Activated CD8-positive, alpha-beta memory T cell treated with anti-CD3 and anti-CD28 coated beads for 36 hours (primary cell): ENCODE measurements around the gene GNE. TPM values are rescaled to one million over a fixed set of nuclear protein-coding genes. Genes with fewer than 3 reads are reported as not detected.
"Not testable (repeated sequence)": the region's sequence is repeated elsewhere in the genome, so short reads cannot be mapped to it uniquely, and the experiment has no call there.

Experiments used
- CTCF ChIA-PET: fragments of 350-600 bp; sonication (Branson Sonifier 250); formaldehyde crosslinking; loops from one replicate; lab custom pipeline; 2021; ENCODE audit warnings: antibody characterized with exemption; lab: Charles Lee
- POLR2A ChIA-PET: fragments of 350-600 bp; sonication (Branson Sonifier 250); formaldehyde crosslinking; loops from one replicate; lab custom pipeline; 2021; ENCODE audit warnings: antibody characterized with exemption; lab: Charles Lee
- total RNA-seq, 2 experiments: library from RNA; stranded (reverse); gene quantifications; one replicate each; pipeline ENCODE4 v1.2.3, GENCODE V29; 2021

Gene GNE
- total RNA-seq, 2 experiments from 2014 or later, result 14.4 to 15.5 TPM

DNA sequence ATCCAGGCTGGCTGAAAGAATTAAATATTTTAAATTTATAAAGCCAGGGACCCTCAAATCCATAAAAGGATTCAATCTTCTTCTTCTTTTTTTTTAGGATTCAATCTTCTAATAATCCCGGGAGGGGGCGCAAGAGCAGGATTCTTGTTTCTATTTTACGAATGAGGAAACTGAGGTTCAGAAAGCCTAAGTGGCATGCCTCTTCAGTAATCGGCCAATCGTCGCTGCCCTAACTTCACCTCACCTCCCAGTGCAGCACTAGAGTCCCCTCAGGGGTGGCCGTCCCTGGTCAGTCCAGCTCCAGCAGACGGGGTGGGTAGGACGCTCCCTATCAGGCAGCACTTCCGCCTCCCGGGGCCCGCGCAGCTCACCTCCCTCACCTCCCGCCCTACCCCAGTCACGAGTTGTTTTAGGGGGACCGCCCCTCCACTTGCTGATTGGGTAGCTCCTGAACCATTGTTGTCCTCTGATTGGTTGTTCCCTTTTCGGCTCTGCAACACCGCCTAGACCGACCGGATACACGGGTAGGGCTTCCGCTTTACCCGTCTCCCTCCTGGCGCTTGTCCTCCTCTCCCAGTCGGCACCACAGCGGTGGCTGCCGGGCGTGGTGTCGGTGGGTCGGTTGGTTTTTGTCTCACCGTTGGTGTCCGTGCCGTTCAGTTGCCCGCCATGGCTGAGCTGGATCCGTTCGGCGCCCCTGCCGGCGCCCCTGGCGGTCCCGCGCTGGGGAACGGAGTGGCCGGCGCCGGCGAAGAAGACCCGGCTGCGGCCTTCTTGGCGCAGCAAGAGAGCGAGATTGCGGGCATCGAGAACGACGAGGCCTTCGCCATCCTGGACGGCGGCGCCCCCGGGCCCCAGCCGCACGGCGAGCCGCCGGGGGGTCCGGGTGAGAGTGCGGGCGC is 67.6 kb downstream of the GNE start, which contains the start of gene CLTA:
Gene CLTA (plus strand): TSS at position 534 of the 902 bp plus-strand sequence. CDS start 136 bp downstream, at position 670.
- ChIA-PET CTCF (interaction anchor here (0.7 to 2.6 kb wide), 9 partner anchors 14 to 138 kb away, joined by 3 to 9 read pairs (median 5); partner anchors contain the start of gene GNE), POLR2A (interaction anchor here (0.5 to 1.6 kb wide), 13 partner anchors 20 to 296 kb away, joined by 3 to 4 read pairs (median 3); no protein-coding TSS in a partner anchor)

DNA sequence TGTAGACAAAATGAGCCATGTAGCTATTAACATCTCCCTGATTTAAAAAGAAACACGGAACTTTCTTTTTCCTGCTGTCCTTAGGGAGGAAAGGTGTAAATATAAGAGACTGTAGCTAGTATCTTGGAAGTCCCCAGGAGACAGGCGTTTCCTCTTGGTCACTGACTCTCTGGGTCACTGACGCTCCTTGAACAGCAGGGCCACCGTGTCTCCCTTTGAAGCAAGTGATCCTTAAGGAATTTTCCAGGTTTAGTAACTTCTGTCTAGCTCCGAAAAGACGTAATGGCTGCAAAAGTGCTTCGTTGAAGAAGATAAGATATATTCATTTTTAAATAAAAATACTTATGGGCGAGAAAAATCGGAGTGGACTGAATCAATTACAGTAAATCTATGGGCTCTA is 68.3 kb downstream of the GNE start:
- POLR2A ChIA-PET, result interaction anchor here (0.5 to 1.6 kb wide), 7 partner anchors 20 to 211 kb away, joined by 3 to 4 read pairs (median 3); no protein-coding TSS in a partner anchor
- CTCF ChIA-PET, result interaction anchor here (0.6 to 2.6 kb wide), 10 partner anchors 14 to 139 kb away, joined by 3 to 9 read pairs (median 4); partner anchors contain the start of gene GNE

DNA sequence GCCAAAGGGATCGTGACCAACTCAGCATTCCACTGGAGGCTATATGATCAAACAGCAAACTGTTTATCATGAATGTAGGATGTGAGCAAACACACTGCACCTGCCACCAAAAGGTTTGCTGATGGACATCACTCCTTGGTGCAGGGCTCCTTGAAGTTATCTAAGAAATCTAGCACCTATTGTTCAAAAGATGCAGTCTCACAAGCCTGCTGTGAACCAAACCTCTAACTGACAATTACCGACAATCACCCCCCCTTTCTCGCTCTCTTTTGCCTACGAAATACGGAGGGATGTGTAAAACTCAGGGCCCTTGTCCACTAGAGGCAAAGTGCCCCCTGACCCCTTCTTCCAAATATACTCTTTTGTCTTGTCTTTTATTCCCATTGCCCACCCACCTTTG is 70.0 kb downstream of the GNE start:
- ChIA-PET CTCF (no interaction called here), POLR2A (no interaction called here)

DNA sequence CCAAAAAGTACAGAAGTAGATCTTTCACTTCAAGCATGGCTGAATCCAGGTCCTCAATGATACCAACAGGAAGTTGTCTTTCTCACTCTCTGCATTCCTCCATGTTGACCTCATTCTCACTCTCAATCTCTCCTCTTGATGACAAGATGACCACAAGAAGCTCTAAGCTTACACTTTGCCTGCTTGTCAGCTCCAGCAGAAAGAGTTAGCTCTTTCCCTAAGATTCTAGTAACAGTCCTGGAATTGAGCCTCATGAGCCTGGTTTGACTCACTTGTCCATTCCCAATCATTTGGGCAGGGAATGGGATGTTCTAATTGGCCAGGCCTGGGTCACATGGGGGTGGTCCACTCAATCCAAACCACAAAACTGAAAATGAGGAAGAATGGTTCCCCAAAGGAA is 70.8 kb downstream of the GNE start:
- ChIA-PET POLR2A (no interaction called here), CTCF (no interaction called here)

DNA sequence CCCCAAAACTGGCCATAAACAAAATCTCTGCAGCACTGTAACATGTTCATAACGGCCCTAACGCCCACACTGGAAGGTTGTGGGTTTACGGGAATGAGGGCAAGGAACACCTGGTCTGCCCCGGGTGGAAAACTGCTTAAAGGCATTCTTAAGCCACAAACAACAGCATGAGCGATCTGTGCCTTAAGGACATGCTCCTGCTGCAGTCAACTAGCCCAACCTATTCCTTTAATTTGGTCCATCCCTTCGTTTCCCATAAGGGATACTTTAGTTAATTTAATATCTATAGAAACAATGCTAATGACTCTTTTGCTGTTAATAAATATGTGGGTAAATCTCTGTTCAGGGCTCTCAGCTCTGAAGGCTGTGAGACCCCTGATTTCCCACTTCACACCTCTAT is 78.0 kb downstream of the GNE start:
- CTCF ChIA-PET, POLR2A ChIA-PET: not testable (repeated sequence)

DNA sequence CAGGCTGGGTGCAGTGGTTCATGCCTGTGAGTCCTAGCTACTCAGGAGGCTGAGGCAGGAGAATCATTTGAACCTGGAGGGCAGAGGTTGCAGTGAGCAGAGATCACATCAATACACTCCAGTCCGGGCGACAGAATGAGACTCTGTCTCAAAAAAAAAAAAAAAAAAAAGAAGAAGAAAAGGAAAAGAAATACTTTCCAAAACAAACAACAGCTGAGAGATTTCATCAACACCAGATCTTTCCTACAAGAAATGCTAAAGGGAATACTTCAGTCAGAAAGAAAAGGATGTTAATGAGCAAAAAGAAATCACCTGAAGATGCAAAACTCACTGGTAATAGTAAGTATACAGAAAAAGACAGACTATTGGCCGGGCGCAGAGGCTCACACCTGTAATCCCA is 80.7 kb downstream of the GNE start:
- ChIA-PET POLR2A (interaction anchor here (0.7 kb wide), 1 partner anchor 880 kb away, joined by 3 read pairs; no protein-coding TSS in a partner anchor), CTCF (interaction anchor here (0.8 to 1.2 kb wide), 3 partner anchors 11 to 170 kb away, joined by 3 to 6 read pairs (median 4); no protein-coding TSS in a partner anchor)

DNA sequence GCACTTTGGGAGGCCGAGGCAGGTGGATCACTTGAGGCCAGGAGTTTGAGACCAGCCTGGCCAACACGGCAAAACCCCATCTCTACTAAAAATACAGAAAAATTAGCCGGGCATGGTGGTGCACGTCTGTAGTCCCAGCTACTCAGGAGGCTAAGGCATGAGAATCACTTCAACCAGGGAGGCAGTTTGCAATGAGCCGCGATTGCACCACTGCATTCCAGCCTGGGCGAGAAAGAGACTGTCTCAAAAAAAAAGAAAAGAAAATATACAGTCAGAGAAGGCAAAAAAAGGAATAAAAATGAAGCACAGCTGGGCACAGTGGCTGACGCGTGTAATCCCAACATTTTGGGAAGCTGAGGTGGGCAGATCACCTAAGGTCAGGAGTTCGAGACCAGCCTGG is 81.8 kb downstream of the GNE start:
- CTCF ChIA-PET, POLR2A ChIA-PET: not testable (repeated sequence)

DNA sequence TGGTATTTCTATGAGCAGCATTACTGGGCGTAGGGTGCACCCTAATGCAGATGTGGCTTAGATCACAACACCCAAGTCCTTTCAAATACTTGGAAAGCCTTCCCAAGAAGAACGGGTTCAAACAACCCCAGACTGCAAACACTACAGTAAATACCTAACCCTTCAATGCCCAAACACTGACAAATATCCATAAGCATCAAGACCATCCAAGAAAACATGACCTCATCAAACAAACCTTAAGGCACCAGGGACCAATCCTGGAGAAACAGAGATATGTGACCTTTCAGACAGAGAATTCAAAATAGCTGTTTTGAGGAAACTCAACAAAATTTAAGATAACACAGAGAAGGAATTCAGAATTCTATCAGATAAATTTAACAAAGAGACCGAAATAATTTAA is 83.0 kb downstream of the GNE start:
- POLR2A ChIA-PET, CTCF ChIA-PET: not testable (repeated sequence)

DNA sequence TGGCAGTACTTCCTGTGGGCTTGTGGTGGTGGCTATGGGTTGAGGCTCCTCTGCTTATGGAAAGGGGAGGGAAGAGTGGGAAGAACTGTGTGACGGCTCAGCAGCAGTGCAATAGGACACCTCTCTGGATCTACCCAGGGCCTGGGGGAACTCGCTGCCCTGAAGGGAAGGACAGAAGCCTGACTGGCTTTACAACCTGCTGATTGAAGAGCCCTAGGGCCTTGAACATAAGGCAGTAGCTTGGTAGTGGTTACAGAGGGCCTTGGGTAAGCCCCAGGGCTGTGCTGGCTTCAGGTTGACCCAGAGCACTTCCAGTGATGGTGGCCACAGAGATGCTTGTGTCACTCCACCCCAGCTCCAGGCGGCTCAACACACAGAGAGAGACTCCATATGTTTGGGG is 83.5 kb downstream of the GNE start:
- ChIA-PET POLR2A (interaction anchor here (0.7 kb wide), 1 partner anchor 26 kb away, joined by 3 read pairs; no protein-coding TSS in a partner anchor), CTCF (no interaction called here)

DNA sequence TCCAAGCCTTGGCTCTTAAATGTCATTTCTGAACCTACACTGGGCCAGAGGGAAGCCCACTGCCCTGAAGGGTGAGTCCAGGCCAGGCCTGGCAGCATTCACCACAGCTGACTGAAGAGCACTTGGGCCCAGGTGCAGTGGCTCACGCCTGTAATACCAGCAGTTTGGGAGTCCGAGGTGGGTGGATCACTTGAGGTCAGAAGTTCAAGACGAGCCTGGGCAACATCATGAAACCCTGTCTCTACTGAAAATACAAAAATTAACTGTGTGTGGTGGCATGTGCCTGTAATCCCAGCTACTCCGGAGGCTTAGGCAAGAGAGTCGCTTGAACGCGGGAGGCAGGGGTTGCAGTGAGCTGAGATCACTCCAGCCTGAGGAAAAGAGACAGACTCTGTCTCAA is 84.0 kb downstream of the GNE start:
- ChIA-PET POLR2A (interaction anchor here (0.7 kb wide), 1 partner anchor 25 kb away, joined by 3 read pairs; no protein-coding TSS in a partner anchor), CTCF (no interaction called here)

DNA sequence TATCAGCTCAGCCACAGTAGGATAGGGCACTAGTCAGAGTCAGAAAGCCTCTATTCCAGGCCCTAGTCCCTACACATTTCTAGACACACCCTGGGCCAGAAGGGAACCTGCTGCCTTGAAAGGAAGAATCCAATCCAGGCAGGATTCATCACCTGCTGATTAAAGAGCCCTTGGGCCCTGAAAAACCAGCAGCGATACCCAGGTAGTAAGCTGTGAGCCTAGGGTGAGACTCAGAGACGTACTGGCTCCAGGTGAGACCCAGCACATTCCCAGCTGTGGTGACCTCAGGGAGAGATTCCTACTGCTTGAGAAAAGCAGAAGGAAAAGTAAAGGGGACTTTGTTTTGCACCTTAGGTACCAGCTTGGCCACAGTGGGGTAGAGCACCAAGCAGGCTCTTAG is 84.4 kb downstream of the GNE start:
- POLR2A ChIA-PET, result interaction anchor here (0.7 kb wide), 1 partner anchor 25 kb away, joined by 3 read pairs; no protein-coding TSS in a partner anchor
- CTCF ChIA-PET, result no interaction called here

DNA sequence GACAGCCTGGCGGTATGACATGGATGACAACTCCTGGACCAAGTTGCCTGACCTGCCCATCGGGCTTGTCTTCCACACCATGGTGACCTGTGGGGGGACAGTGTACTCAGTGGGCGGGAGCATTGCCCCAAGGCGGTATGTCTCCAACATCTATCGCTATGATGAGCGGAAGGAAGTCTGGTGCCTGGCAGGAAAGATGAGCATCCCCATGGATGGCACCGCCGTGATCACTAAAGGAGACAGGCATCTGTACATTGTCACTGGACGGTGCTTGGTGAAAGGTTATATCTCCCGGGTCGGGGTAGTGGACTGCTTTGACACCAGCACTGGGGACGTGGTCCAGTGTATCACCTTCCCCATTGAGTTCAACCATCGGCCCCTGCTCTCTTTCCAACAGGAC is 87.7 kb downstream of the GNE start:
- ChIA-PET POLR2A (no interaction called here), CTCF (interaction anchor here (0.8 to 1.6 kb wide), 2 partner anchors 67 to 71 kb away, joined by 3 to 7 read pairs; no protein-coding TSS in a partner anchor)

DNA sequence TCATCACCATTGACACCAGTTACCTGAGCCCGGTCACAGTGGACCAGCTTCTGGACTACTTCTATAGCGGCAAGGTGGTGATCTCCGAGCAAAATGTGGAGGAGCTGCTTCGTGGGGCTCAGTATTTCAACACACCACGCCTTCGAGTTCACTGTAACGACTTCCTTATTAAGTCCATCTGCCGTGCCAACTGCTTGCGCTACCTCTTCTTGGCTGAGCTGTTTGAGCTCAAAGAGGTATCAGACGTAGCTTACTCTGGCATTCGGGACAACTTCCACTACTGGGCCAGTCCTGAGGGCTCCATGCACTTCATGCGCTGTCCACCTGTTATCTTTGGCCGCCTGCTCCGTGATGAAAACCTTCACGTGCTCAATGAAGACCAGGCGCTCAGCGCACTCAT is 88.5 kb downstream of the GNE start:
- POLR2A ChIA-PET, result no interaction called here
- CTCF ChIA-PET, result no interaction called here

DNA sequence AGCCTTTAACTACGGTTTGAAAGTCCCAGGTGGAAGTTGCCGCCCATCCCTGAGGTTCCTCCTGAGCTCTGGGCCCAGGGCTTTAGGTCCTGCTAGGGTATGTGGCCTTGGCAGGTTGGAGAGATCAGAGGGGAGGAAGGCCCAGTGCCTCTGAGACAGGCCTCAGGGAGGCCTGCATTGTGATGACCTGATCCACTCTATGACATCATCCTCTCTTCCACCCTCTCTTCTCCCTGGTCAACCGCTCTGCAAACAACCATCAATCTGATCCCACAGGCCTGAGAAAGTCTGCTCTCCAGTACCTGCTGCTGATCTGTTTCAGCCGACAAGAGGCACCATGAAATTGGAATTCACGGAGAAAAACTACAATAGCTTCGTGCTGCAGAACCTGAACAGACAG is 89.1 kb downstream of the GNE start, which contains the start of gene CCIN:
Gene CCIN (plus strand): TSS at position 223 of the 400 bp plus-strand sequence. CDS start 115 bp downstream, at position 338.
- ChIA-PET POLR2A (no interaction called here), CTCF (no interaction called here)

DNA sequence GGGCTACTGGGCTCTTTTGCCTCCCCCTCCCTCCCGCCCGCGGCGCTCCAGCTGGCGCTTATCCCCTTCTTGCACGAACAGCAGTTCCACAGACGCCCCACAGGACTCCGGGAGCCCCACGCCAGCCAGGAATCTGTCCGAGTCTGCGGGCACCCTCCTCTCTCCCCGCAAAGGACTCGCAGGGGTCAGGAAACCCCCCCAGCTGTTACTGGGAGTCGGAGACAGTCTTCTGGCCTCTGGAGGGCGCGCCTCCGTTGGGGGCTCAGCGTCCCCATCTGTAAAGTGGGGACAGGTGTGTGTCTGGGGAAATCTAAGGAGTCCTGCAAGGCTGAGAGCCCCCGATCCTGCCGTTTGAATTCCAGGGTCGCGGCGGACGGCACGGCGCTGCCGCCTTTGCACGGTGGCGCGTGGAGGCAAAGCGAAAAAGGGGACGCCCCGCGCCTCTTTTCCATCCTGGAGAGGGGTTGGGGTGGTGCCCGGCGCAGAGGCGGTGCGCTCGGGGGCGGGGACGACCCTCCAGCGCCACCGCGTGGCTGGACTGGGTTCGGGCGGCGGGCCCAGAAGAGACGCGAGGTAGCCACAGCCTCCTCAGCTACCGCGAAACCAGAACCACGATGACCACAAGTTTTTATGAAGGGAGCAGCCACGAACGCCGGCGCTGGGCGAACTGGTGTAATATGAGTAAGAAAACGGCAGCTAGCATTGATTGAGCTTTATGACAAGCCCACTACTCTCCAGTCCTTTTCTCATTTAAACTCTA is 91.9 kb downstream of the GNE start:
- POLR2A ChIA-PET, result interaction anchor here (0.6 to 1.2 kb wide), 2 partner anchors 24 to 73 kb away, joined by 3 to 9 read pairs; partner anchors contain the start of gene CLTA
- CTCF ChIA-PET, result interaction anchor here (0.7 to 3.5 kb wide), 23 partner anchors 10 to 213 kb away, joined by 3 to 51 read pairs (median 4); no protein-coding TSS in a partner anchor

DNA sequence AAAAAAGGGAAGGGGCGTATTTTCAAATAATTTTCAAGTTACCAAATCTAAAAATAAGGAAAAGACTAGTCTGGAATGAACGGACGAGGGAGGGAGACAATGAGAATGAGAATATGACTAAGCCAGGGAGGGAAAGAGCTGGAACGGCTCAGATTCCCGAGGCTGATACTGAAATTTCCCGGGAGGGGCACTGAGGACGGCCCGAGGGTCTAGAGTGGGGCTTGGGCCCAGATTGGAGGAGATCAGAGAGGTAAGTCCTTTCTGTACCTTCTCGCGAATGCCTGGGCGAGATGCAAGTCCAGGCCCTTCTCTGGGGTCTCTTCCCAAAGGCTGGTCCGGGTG is 92.5 kb downstream of the GNE start:
- ChIA-PET CTCF (interaction anchor here (0.7 to 3.5 kb wide), 19 partner anchors 10 to 817 kb away, joined by 3 to 51 read pairs (median 4); no protein-coding TSS in a partner anchor), POLR2A (interaction anchor here (1.2 kb wide), 1 partner anchor 73 kb away, joined by 9 read pairs; no protein-coding TSS in a partner anchor)

DNA sequence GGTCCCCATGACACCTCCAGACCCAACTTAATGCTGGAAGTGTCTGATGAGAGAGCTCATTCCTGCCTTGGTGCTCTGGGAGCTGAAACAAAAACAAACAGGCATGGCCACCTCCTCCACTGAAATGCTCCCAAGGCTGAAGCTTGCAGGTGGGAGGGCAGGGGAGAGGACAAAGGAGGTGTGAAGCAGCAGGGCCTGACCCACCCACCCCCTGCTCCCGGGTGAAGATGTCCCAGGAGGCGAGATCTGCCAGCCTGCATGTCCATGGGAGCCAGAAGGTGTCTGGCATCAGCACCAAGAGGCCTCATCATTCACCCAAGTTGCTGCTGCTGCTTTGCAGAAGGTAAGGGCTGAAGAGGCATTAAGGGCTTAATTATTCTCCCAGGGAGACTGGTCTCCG is 93.3 kb downstream of the GNE start:
- POLR2A ChIA-PET, result interaction anchor here (1.2 kb wide), 1 partner anchor 72 kb away, joined by 9 read pairs; no protein-coding TSS in a partner anchor
- CTCF ChIA-PET, result interaction anchor here (0.7 to 3.5 kb wide), 7 partner anchors 24 to 817 kb away, joined by 3 to 12 read pairs (median 5); no protein-coding TSS in a partner anchor
